H1 (cell line): Measurements from ENCODE around the gene DGAT2. TPM values are rescaled to one million over a fixed set of nuclear protein-coding genes. Genes with fewer than 3 reads are reported as not detected.

Source experiments
- CTCF ChIA-PET: fragments of 300-600 bp; sonication (Branson Sonifier 250); formaldehyde crosslinking; loops from one replicate; lab custom pipeline; 2021; ENCODE audit not compliant: partially characterized antibody; lab: Charles Lee
- POLR2A ChIA-PET: fragments of 300-600 bp; sonication (Branson Sonifier 250); formaldehyde crosslinking; loops from one replicate; lab custom pipeline; 2021; ENCODE audit warnings: inconsistent platforms; ENCODE audit not compliant: partially characterized antibody; lab: Charles Lee
- DNase-seq, 2 experiments: peaks; one replicate each; pipeline versions ENCODE4 v3.0.0 to v3.0.0-alpha.2; 2010 to 2022; ENCODE audit warnings: low spot score in 2 of 2, low read depth in 1 of 2, mixed read lengths in 1 of 2
- FAIRE-seq: peaks from 2 replicates; lab custom pipeline; 2011; peaks lifted over from hg19 to GRCh38; lab: Jason Lieb, UNC
- H2AFZ ChIP-seq: 2 replicates; pipeline ENCODE4 v1.8.1; 2012; ENCODE audit warnings: low read length, inconsistent platforms
- H2AK5ac ChIP-seq: 2 replicates; pipeline ENCODE4 v1.6.1; 2013; ENCODE audit warnings: low read depth, low read length
- H2BK120ac ChIP-seq: replicated peaks from 2 replicates; pipeline ENCODE3; 2013; ENCODE audit warnings: low read depth, low read length, inconsistent platforms
- H2BK12ac ChIP-seq: 2 replicates; pipeline ENCODE4 v1.6.1; 2013; ENCODE audit warnings: low read depth, low read length
- H2BK15ac ChIP-seq: 2 replicates; pipeline ENCODE4 v1.6.1; 2013; ENCODE audit warnings: low read length
- H2BK20ac ChIP-seq: 2 replicates; pipeline ENCODE4 v1.6.1; 2013; ENCODE audit warnings: low read length
- H2BK5ac ChIP-seq: 2 replicates; pipeline ENCODE4 v1.6.1; 2013; ENCODE audit warnings: low read depth, low read length
- H3K14ac ChIP-seq: 2 replicates; pipeline ENCODE4 v1.6.1; 2013; ENCODE audit warnings: inconsistent platforms; ENCODE audit not compliant: insufficient read length
- H3K18ac ChIP-seq: 2 replicates; pipeline ENCODE4 v1.6.1; 2013; ENCODE audit warnings: low read length; ENCODE audit errors: extremely low read depth
- H3K23ac ChIP-seq: 2 replicates; pipeline ENCODE4 v1.6.1; 2013; ENCODE audit warnings: inconsistent platforms; ENCODE audit not compliant: insufficient read length
- H3K23me2 ChIP-seq: 2 replicates; pipeline ENCODE4 v1.6.1; 2013; ENCODE audit warnings: low read depth, low read length
- H3K27ac ChIP-seq: 2 replicates; pipeline ENCODE4 v1.6.1; 2011; ENCODE audit warnings: low read depth, low read length, inconsistent platforms
- H3K27me3 ChIP-seq, 4 experiments: replicated peaks in 1 of 4; 1 replicate in 1 of 4; 2 replicates in 3 of 4; pipeline versions ENCODE4 v1.6.1 to v1.8.1; 2011 to 2013; ENCODE audit warnings: low read length in 3 of 4, mild to moderate bottlenecking in 3 of 4, inconsistent platforms in 2 of 4, mixed read lengths in 2 of 4, moderate library complexity in 1 of 4; ENCODE audit not compliant: control insufficient read depth in 3 of 4, insufficient read depth in 3 of 4; ENCODE audit errors: extremely low read depth in 1 of 4
- H3K36me3 ChIP-seq, 4 experiments: 2 replicates each; pipeline versions ENCODE4 v1.6.1 to v1.8.1; 2011 to 2013; ENCODE audit warnings: mild to moderate bottlenecking in 4 of 4, low read length in 3 of 4, moderate library complexity in 2 of 4, control low read depth in 1 of 4, inconsistent platforms in 1 of 4; ENCODE audit not compliant: insufficient read depth in 4 of 4, control insufficient read depth in 2 of 4
- H3K4ac ChIP-seq: replicated peaks from 2 replicates; pipeline ENCODE3; 2013; ENCODE audit warnings: low read length, low read depth, mixed read lengths, inconsistent platforms; ENCODE audit not compliant: insufficient read length
- H3K4me1 ChIP-seq, 4 experiments: replicated peaks in 1 of 4; 1 replicate in 1 of 4; 2 replicates in 3 of 4; pipeline versions ENCODE4 v1.6.1 to v1.8.1; 2011 to 2013; ENCODE audit warnings: low read length in 3 of 4, inconsistent platforms in 2 of 4, mixed read lengths in 1 of 4; ENCODE audit not compliant: insufficient read depth in 4 of 4, control insufficient read depth in 3 of 4
- H3K4me2 ChIP-seq, 2 experiments: 2 replicates each; pipeline versions ENCODE4 v1.6.1 to v1.8.1; 2011 to 2013; ENCODE audit warnings: low read depth in 2 of 2, low read length in 2 of 2, control low read depth in 1 of 2, inconsistent platforms in 1 of 2, mild to moderate bottlenecking in 1 of 2; ENCODE audit not compliant: insufficient read depth in 1 of 2
- H3K4me3 ChIP-seq, 4 experiments: fragments of 200-600, 300-600 bp in 1 of 4; sonication (generic), shearing (Covaris generic), sonication (Bioruptor Twin) in 1 of 4; 2 replicates each; pipeline versions ENCODE4 v1.5.1 to v1.8.1; 2011 to 2016; ENCODE audit warnings: low read length in 4 of 4, low read depth in 3 of 4, control low read depth in 2 of 4, inconsistent platforms in 2 of 4, mild to moderate bottlenecking in 2 of 4, mixed read lengths in 1 of 4, moderate library complexity in 1 of 4; ENCODE audit not compliant: insufficient read depth in 2 of 4; ENCODE audit errors: extremely low read depth in 1 of 4
- H3K56ac ChIP-seq: replicated peaks from 2 replicates; pipeline ENCODE3; 2013; ENCODE audit warnings: low read depth, mild to moderate bottlenecking, mixed read lengths, low read length, inconsistent platforms; ENCODE audit not compliant: insufficient read length
- H3K79me1 ChIP-seq: 2 replicates; pipeline ENCODE4 v1.6.1; 2013; ENCODE audit warnings: low read depth, low read length, control low read depth
- H3K79me2 ChIP-seq, 2 experiments: 2 replicates each; pipeline versions ENCODE4 v1.6.1 to v1.8.1; 2012 to 2013; ENCODE audit warnings: low read length in 2 of 2, mild to moderate bottlenecking in 2 of 2, inconsistent platforms in 1 of 2; ENCODE audit not compliant: insufficient read depth in 2 of 2, control insufficient read depth in 1 of 2
- H3K9ac ChIP-seq, 4 experiments: replicated peaks in 1 of 4; 1 replicate in 1 of 4; 2 replicates in 3 of 4; pipeline versions ENCODE4 v1.6.1 to v1.8.1; 2011 to 2013; ENCODE audit warnings: low read depth in 3 of 4, low read length in 3 of 4, control low read depth in 2 of 4, mild to moderate bottlenecking in 2 of 4, moderate library complexity in 2 of 4, inconsistent platforms in 1 of 4; ENCODE audit errors: extremely low read depth in 1 of 4
- H3K9me3 ChIP-seq, 2 experiments: 2 replicates each; pipeline versions ENCODE4 v1.6.1 to v1.8.1; 2012 to 2013; ENCODE audit warnings: mild to moderate bottlenecking in 2 of 2, moderate library complexity in 2 of 2, control low read depth in 1 of 2, inconsistent platforms in 1 of 2, low read depth in 1 of 2, low read length in 1 of 2, mixed read lengths in 1 of 2; ENCODE audit not compliant: insufficient read depth in 2 of 2
- H4K20me1 ChIP-seq, 2 experiments: replicated peaks in 1 of 2; 2 replicates each; pipeline versions ENCODE3 to v1.8.1; 2011 to 2013; ENCODE audit warnings: inconsistent platforms in 2 of 2, low read length in 2 of 2, mild to moderate bottlenecking in 1 of 2; ENCODE audit not compliant: insufficient read depth in 2 of 2, control insufficient read depth in 1 of 2
- H4K5ac ChIP-seq: 2 replicates; pipeline ENCODE4 v1.6.1; 2013; ENCODE audit warnings: low read length, low read depth, mixed read lengths, inconsistent platforms; ENCODE audit not compliant: insufficient read length
- H4K8ac ChIP-seq: 2 replicates; pipeline ENCODE4 v1.8.0; 2013; ENCODE audit warnings: mild to moderate bottlenecking, moderate library complexity, low read length, inconsistent platforms; ENCODE audit not compliant: insufficient read depth; ENCODE audit errors: extremely low read depth
- H4K91ac ChIP-seq: replicated peaks from 2 replicates; pipeline ENCODE3; 2013; ENCODE audit warnings: low read length, mixed read lengths, inconsistent platforms; ENCODE audit not compliant: insufficient read length
- SP1 ChIP-seq: IDR thresholded peaks from 2 replicates; pipeline ENCODE4 v1.6.1; 2011; ENCODE audit warnings: low read depth, low read length
- WGBS, 2 experiments: shearing (Covaris generic) in 1 of 2; methylation state at CpG; one replicate each; pipeline versions ENCODE4 v1.1.6 to v1.1.7; 2013 to 2015; ENCODE audit warnings: low lambda C conversion rate in 2 of 2, mixed read lengths in 2 of 2, inconsistent platforms in 1 of 2, low coverage in 1 of 2, missing lambda C conversion rate in 1 of 2; ENCODE audit not compliant: insufficient replicate concordance in 2 of 2, insufficient coverage in 1 of 2, insufficient read length in 1 of 2; ENCODE audit errors: extremely low coverage in 1 of 2, missing lambda C conversion rate in 1 of 2; 5-methylcytosine and 5-hydroxymethylcytosine counted together
- polyA plus RNA-seq, 7 experiments: library from polyadenylated mRNA; depleted of rRNA in 3 of 7; stranded (reverse) in 5 of 7; unstranded in 2 of 7; fragments of >200 nt in 5 of 7; fragments of 200-250 nt in 2 of 7; gene quantifications; 1 replicate in 5 of 7; 2 replicates in 1 of 7; 4 replicates in 1 of 7; pipeline versions ENCODE4 v1.2.1 to v1.2.3, GENCODE V29; 2011 to 2013; ENCODE audit warnings: missing spikeins in 2 of 7, mixed read lengths in 2 of 7
- total RNA-seq: library from RNA; stranded (reverse); fragmentation: NEBNext Ultra II Directional; extraction: Animal tissue kit (Norgen Biotek cat#: 25700); gene quantifications from 2 replicates; pipeline ENCODE4 v1.2.1, GENCODE V29; 2021

The DGAT2 gene
- total and polyA plus RNA-seq, 2 of the 8 experiments (the other 6 are each of a cell fraction or from before 2014, with no cell fraction given), result 3.2 to 5.9 TPM

DNA sequence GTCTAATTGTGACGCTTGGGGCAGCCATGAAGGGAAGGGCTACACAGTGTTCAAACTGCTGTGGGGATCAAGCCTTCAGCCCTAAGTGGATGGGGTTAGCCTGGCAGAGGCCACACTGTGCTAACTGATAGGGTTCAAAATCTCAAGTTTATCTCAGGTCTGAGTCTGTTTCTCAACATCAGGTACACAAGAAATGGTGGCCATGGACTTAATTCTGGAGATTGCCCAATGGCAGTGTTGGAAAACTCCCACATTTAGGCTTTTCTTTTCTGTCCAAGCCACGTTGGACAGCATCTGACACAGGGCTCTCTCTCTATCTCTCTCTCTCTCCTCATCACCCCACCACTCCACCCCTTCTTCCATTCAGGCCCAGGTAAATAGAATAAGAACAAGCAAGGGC is 10.9 kb upstream of the DGAT2 start:
- DNase-seq (no peak), FAIRE-seq (no peak)
- ChIA-PET POLR2A (no interaction called here), CTCF (interaction anchor here (1.7 kb wide), 1 partner anchor 9 kb away, joined by 4 read pairs; no protein-coding TSS in a partner anchor)
- no peak overlapping the region for H3K27ac ChIP-seq
- no peaks in the 10 kb centered on the region for H3K79me1 ChIP-seq
- no peak for TF ChIP-seq SP1
- H4K91ac ChIP-seq, result no peak overlapping the region
- H3K36me3 ChIP-seq, result no peaks in the 10 kb centered on the region
- no peak overlapping the region for H3K23ac ChIP-seq
- H2BK15ac ChIP-seq, result no peak overlapping the region
- no peak overlapping the region for H3K56ac ChIP-seq
- no peak overlapping the region for H3K4ac ChIP-seq
- no peak overlapping the region for H4K8ac ChIP-seq
- no peaks in the 10 kb centered on the region for H3K23me2 ChIP-seq
- H2BK5ac ChIP-seq, result no peak overlapping the region
- H3K18ac ChIP-seq, result no peak overlapping the region
- no peak overlapping the region for H3K4me3 ChIP-seq
- no peak overlapping the region for H3K4me2 ChIP-seq
- H3K4me1 ChIP-seq, result no peaks in the 10 kb centered on the region
- no peak overlapping the region for H2BK20ac ChIP-seq
- H3K9me3 ChIP-seq, result no peaks in the 10 kb centered on the region
- H2AFZ ChIP-seq, result no peak overlapping the region
- no peak overlapping the region for H4K5ac ChIP-seq
- no peak overlapping the region for H3K14ac ChIP-seq
- H4K20me1 ChIP-seq, result no peaks in the 10 kb centered on the region
- H3K79me2 ChIP-seq, result no peaks in the 10 kb centered on the region
- H2BK120ac ChIP-seq, result no peak overlapping the region
- no peaks in the 10 kb centered on the region for H3K27me3 ChIP-seq
- no peak overlapping the region for H3K9ac ChIP-seq
- no peak overlapping the region for H2AK5ac ChIP-seq
- 95% methylated on average over 2 of the region's 2 CpGs; no CpG with 5 or more reads in 1 of the 2 experiments for WGBS, 2 experiments
- no peak overlapping the region for H2BK12ac ChIP-seq
